ENCODE data around the gene SNX19.

SNX19 gene

GRCh38 chr11:130837194-130837593 is 79.1 kb downstream of the SNX19 start:
- no peak for DNase-seq

GRCh38 chr11:130834886-130835285 is 81.4 kb downstream of the SNX19 start:
- DNase-seq = no peak

DNA sequence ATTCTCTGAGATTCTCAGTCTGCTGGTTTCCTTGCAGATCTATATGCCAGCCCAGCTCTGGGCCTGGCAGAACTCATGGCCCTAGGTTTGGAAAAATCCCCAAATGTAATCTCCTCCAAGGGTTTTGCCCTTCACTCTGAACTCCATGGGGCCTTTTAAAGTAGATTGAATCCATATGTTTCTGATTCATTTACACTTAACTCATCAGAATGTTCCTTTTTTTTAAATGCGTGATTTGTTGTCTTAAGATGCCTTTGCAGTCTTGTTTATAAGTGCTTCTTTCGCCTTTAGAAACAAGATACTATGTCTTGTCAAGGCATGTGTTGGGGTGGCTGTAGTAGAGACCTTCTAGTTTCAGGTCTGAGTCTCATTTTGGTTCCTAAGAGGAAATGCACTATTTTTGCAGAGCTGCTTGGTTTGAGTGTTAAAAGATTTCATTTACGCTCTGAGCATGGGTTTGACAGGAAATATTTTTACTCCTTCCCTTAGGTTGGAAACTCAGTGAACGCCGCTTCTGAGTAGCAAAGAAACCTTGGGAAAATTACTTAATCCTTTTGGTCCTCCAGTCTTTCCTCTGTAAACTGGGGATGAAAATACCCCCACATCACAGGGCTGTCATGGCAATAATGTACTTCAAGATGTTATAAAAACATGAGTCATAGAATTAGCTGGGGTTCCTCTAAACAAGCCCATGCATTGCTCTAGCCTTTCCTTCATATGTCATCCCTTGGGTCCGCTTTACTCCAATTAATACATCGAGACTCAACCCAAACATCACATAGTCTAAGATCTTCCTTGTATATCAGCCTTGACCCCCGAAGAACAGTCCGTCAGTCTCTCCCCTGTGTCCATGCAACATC is 83.5 kb downstream of the SNX19 start:
- DNase-seq = no peak

DNA sequence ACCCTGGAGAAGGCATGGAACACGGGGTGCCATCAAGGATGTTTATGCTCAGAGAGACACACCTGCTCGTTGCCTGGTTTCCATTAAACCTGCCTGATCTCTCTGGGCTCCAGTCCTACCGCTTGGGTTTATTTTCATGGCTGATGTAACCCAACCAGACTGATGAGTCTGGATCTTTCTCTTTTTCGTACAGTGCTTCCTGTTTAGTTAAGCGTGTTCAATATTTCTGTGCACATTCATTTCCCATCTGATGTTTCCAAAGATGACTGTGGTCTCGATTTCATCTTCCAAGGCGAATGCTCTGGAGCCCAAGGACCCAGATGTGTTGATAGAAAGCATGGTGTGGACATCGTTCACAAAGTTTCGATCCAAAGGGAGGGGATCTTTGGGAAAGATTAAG is 84.3 kb downstream of the SNX19 start:
- DNase-seq = no peak

GRCh38 chr11:130831506-130831905 is 84.8 kb downstream of the SNX19 start:
- no peak for DNase-seq

- DNase-seq = no peak
These were observed 85.7 kb downstream of the SNX19 start for GRCh38 chr11:130830566-130830965.

DNA sequence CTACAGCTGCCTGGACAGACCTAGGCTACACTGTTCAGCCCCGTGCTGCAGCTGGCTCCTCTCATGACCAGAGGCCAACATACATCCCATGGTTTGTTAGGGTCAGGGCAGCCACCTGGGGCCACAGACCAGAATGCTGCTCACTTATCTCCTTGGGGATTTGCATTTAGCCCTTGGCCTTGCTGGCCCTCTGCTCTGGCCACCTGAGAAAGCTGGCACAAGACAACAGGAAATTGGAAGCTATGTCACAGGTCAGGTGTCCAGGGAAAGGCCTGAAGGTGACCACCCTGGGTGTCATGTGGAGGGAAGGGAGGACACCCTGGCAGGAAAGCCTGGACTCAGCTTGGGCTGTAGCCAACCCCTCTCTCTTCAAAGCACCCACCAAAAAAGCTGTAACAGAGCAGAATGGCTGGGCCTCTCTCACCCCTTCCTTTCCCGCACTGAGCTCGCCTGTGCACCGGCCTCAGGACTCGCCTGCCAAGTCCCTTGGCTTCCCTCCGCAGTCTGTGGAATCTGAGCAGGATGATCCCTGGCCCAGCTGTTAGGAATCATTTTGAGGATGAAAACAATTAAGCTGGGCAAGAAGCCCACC is 86.3 kb downstream of the SNX19 start:
- DNase-seq = no peak

DNA sequence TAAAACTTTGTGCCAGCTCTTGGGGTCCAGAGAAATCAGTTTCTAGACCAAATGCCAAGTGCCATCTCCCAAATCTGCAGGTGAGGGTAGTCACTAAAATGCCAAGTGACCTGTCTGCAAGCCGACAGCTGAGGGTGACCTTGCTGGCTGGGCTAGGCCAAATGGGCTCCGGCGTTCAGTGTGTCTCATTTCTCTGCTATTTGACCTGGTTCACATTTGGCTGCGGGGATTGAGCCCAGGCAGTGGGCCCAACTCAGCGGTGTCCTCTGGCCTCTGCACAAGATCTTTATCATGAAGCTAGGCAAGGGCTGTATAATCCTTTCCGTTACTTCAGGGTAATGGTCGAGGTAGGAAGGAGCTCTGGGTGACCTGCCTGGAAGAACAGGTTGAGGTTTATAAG is 87.5 kb downstream of the SNX19 start:
- no peak for DNase-seq

GRCh38 chr11:130827451-130828377 is 88.6 kb downstream of the SNX19 start:
- DNase-seq = no peak

DNA sequence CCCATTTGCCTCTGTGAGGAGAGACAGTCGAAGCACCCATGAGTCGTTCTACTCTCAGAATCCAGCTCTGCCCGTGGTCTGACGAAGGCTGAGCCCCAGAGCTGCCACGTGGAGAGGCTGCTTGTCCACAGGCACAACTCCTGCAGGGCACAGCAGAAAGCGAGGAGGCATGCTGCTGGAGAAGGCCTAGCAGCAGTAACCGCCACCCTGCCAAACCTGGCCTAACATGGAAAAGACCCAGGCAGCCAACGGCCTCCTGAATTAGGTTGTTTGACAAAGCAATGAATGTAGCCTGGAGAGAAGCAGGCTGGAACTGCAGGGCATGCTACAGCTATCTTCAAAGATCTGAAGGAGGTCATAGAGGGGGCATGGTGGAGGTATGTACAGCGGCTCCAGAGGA is 89.7 kb downstream of the SNX19 start:
- no peak for DNase-seq

GRCh38 chr11:130825983-130826382 is 90.3 kb downstream of the SNX19 start:
- no peak for DNase-seq

GRCh38 chr11:130825561-130825960 is 90.7 kb downstream of the SNX19 start:
- DNase-seq = no peak

Data from stimulated activated CD4-positive, alpha-beta T cell treated with anti-CD3 and anti-CD28 coated beads, Interleukin-4, amount 100 ng/mL, for 24 hours (primary cell).